Fibroblast of skin of left biceps (primary cell): ENCODE results near the gene FABP3.

ENCODE experiments used
- DNase-seq, 2 experiments: peaks; one replicate each; pipeline ENCODE4 v3.0.0-alpha.2; 2013; ENCODE audit warnings: low read depth in 2 of 2

Gene FABP3

GRCh38 chr1:31372051-31372450 lies 825 bp downstream of the FABP3 start:
- DNase-seq, result no peak

GRCh38 chr1:31371121-31371959 lies 1.5 kb downstream of the FABP3 start:
- no peak for DNase-seq

- DNase-seq, result no peak
Measured at GRCh38 chr1:31370565-31370964, 2.3 kb downstream of the FABP3 start.

GRCh38 chr1:31370021-31370420 lies 2.9 kb downstream of the FABP3 start:
- DNase-seq, result no peak

- DNase-seq, result no peak
Measured at GRCh38 chr1:31368611-31369107, 4.2 kb downstream of the FABP3 start.

- no peak for DNase-seq
Measured at GRCh38 chr1:31366796-31367195, 6.1 kb downstream of the FABP3 start.

GRCh38 chr1:31364561-31365250 lies 8.2 kb downstream of the FABP3 start:
- DNase-seq, result no peak

GRCh38 chr1:31362032-31362431 lies 10.8 kb downstream of the FABP3 start:
- DNase-seq, result no peak

- DNase-seq, result no peak
Measured at GRCh38 chr1:31361607-31362006, 11.3 kb downstream of the FABP3 start.

- no peak for DNase-seq
Measured at GRCh38 chr1:31356427-31356826, 16.4 kb downstream of the FABP3 start.

GRCh38 chr1:31354283-31354682 lies 18.6 kb downstream of the FABP3 start:
- no peak for DNase-seq

GRCh38 chr1:31348449-31348848 lies 24.4 kb downstream of the FABP3 start:
- DNase-seq, result no peak

GRCh38 chr1:31346785-31347184 lies 26.1 kb downstream of the FABP3 start:
- no peak for DNase-seq

GRCh38 chr1:31345635-31346034 lies 27.2 kb downstream of the FABP3 start:
- no peak for DNase-seq

GRCh38 chr1:31344503-31344902 lies 28.4 kb downstream of the FABP3 start:
- no peak for DNase-seq

GRCh38 chr1:31336687-31337467 lies 36.0 kb downstream of the FABP3 start:
- no peak for DNase-seq

GRCh38 chr1:31335007-31335406 lies 37.9 kb downstream of the FABP3 start:
- no peak for DNase-seq

- no peak for DNase-seq
Measured at GRCh38 chr1:31327381-31327780, 45.5 kb downstream of the FABP3 start.

- DNase-seq, result no peak
Measured at GRCh38 chr1:31326461-31326860, 46.4 kb downstream of the FABP3 start.

GRCh38 chr1:31324992-31325391 lies 47.9 kb downstream of the FABP3 start:
- DNase-seq, result no peak

- DNase-seq, result no peak
Measured at GRCh38 chr1:31324093-31324492, 48.8 kb downstream of the FABP3 start.

- DNase-seq, result no peak
Measured at GRCh38 chr1:31318146-31318545, 54.7 kb downstream of the FABP3 start.
